Measurements from ENCODE around the gene DBT.
"Not testable (repeated sequence)": the region's sequence is repeated elsewhere in the genome, so short reads cannot be mapped to it uniquely, and the experiment has no call there.

DBT gene

DNA sequence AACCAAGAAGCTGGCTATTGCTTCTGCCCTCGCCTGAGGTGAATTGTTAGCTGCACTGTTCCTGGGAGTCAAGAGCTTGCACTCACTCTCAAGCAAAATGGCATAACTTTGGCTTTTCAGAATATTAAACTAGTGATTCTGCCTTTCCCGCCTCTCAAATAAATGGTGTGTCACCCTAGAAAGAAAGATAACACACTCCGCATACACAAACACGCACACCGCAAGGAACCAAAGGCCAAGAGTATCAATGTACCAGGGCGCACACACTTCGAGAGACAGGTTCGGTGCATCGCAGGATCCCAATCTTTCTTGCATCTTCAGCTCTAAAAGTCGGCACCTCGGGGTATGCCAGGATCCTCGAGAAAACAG lies 15.9 kb upstream of the DBT start:
- Mint-ChIP-seq H3K36me3 (peaks cover 50% of the 10 kb centered on the region), H3K4me1 (peaks cover 50% of the 10 kb centered on the region), H3K4me3 (peak overlapping the region; percentile 99), H3K27ac (peak overlapping the region; percentile 100), H3K9me3 (no peaks in the 10 kb centered on the region)
- peak; percentile 61 for ATAC-seq
- DNase-seq (ENCODE audit: low spot score in 2 of 2): no peak

GRCh38 chr1:100264081-100264480 lies 14.4 kb upstream of the DBT start:
- DNase-seq (ENCODE audit: low spot score in 2 of 2); H3K27ac Mint-ChIP-seq; H3K9me3 Mint-ChIP-seq; H3K4me3 Mint-ChIP-seq; ATAC-seq: not testable (repeated sequence)
- H3K4me1 Mint-ChIP-seq: peaks cover 38% of the 10 kb centered on the region
- peaks cover 35% of the 10 kb centered on the region for H3K36me3 Mint-ChIP-seq

DNA sequence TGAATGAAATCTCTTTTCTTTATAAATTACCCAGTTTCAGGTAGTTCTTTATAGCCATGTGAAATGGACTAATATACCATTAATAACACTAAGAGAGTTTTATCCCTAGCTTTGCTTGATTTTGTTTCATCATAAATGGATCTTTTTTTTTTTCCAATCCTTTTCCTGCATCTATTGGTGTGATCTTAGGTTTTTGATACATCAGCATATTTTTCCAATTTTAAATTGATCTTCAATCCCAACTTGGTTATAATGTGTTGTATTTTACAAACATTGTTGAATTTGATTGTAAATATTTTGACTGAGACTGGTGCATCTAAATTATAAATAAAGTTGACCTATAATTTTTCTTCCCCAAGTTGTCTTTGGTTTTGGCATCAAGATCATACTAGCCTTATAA lies 12.1 kb upstream of the DBT start:
- H3K36me3 Mint-ChIP-seq: peaks cover 15% of the 10 kb centered on the region
- no peak overlapping the region for H3K4me3 Mint-ChIP-seq

GRCh38 chr1:100258427-100258826 lies 8.8 kb upstream of the DBT start:
- not testable (repeated sequence) for H3K9me3 Mint-ChIP-seq; DNase-seq (ENCODE audit: low spot score in 2 of 2); H3K27ac Mint-ChIP-seq; H3K4me3 Mint-ChIP-seq; H3K36me3 Mint-ChIP-seq; ATAC-seq; H3K4me1 Mint-ChIP-seq

More for the DNA sequence above, 12.1 kb upstream of the DBT start:
- no peak overlapping the region for H3K27ac Mint-ChIP-seq
- H3K4me1 Mint-ChIP-seq: peaks cover 20% of the 10 kb centered on the region
- DNase-seq (ENCODE audit: low spot score in 2 of 2): no peak
- no peaks in the 10 kb centered on the region for H3K9me3 Mint-ChIP-seq
- no peak for ATAC-seq

- H3K27ac Mint-ChIP-seq: not testable (repeated sequence)
Observed at GRCh38 chr1:100256273-100256672, 6.6 kb upstream of the DBT start.

DNA sequence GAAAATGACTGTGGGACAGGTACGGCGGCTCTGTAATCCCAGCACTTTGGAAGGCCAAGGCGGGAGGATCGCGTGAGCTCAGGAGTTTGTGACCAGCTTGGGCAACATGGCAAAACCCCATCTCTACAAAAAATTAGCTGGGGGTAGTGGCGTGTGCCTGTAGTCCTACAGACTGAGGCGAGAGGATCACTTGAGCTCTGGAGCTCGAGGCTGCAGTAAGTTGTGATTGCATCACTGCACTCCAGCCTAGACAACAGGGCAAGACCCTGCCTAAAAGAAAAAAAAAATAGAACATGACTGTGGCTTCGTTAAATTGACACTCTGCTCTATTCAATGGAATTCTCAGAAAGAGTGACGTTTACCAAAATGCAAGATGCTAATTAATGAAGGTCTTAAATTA lies 3.9 kb upstream of the DBT start:
- no peak for ATAC-seq

More at GRCh38 chr1:100256273-100256672, 6.6 kb upstream of the DBT start:
- H3K4me3 Mint-ChIP-seq; H3K9me3 Mint-ChIP-seq; DNase-seq (ENCODE audit: low spot score in 2 of 2); H3K36me3 Mint-ChIP-seq; ATAC-seq; H3K4me1 Mint-ChIP-seq: not testable (repeated sequence)

DNA sequence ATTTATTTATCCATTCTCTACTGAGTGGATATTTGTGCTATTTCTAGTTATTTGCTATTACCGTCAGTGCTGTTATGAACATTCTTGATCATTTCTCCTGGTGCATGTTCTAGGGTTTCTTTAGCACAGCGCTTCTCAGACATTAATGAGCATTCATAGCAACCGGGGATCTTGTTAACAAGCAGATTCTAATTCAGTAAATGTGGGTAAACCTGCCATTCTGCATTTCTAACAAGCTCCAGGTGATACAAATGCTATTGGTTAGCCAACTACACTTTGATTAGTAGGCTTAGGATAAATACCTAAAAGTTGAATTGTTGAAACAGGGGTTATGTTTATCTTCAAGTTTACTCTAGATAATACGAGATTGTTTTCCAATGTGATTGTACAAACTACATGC lies 3.3 kb upstream of the DBT start:
- Mint-ChIP-seq H3K36me3 (no peaks in the 10 kb centered on the region), H3K9me3 (no peaks in the 10 kb centered on the region), H3K27ac (no peak overlapping the region), H3K4me1 (no peaks in the 10 kb centered on the region), H3K4me3 (no peak overlapping the region)
- ATAC-seq: no peak
- no peak for DNase-seq (ENCODE audit: low spot score in 2 of 2)

More for the DNA sequence above, 3.9 kb upstream of the DBT start:
- H3K36me3 Mint-ChIP-seq: no peaks in the 10 kb centered on the region
- no peak overlapping the region for H3K4me3 Mint-ChIP-seq
- DNase-seq (ENCODE audit: low spot score in 2 of 2): no peak
- no peak overlapping the region for H3K27ac Mint-ChIP-seq
- H3K4me1 Mint-ChIP-seq: no peaks in the 10 kb centered on the region
- no peaks in the 10 kb centered on the region for H3K9me3 Mint-ChIP-seq

- no peak overlapping the region for H3K27ac Mint-ChIP-seq
- no peaks in the 10 kb centered on the region for H3K9me3 Mint-ChIP-seq
- H3K4me3 Mint-ChIP-seq: no peak overlapping the region
- DNase-seq (ENCODE audit: low spot score in 2 of 2) (no peak), ATAC-seq (no peak)
- no peaks in the 10 kb centered on the region for H3K36me3 Mint-ChIP-seq
- H3K4me1 Mint-ChIP-seq: peaks cover 7% of the 10 kb centered on the region
Observed at GRCh38 chr1:100250807-100251206, 1.2 kb upstream of the DBT start.

DNA sequence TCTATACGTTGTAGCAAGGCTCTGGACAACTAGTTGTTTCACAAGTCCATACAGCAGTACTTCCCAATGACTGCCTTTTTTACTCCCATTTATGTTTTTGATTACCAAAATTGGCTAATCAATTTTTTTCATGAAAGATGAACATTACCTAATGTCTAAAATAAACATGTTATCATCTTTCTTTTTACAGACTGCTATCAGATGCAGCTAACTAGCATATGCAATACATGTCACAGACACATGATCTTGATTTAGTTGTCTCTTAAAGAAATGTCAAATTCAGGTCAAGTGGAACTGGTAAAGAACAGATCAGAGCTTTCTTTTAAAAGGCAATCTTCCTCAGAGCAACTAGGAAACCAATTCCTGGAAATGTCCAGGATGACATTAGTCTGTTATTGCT lies 630 bp upstream of the DBT start:
- Mint-ChIP-seq H3K36me3 (no peaks in the 10 kb centered on the region), H3K4me1 (peaks cover 7% of the 10 kb centered on the region)

DNA sequence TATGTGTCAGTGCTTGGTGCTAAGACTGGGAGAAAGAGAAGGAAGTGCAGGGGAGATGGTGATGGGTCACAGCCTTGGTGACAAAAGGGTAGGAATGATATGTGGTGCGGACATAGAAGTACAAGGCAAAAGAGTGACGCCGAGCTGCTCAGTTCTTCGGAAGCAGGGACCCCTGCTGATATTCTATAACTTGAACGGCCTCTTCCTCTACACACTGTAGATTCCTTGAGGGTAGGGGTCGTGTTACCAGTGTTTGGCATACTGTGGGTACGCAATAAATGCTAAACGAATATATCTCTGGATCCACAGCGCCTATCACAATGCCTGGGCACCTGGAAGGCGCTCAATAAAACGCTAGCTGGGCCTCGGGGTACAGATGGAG lies 488 bp downstream of the DBT start:
- no peaks in the 10 kb centered on the region for H3K9me3 Mint-ChIP-seq
- DNase-seq (ENCODE audit: low spot score in 2 of 2) (no peak), ATAC-seq (no peak)
- no peaks in the 10 kb centered on the region for H3K36me3 Mint-ChIP-seq
- H3K27ac Mint-ChIP-seq: no peak overlapping the region
- peaks cover 14% of the 10 kb centered on the region for H3K4me1 Mint-ChIP-seq
- H3K4me3 Mint-ChIP-seq: no peak overlapping the region

More for the DNA sequence above, 630 bp upstream of the DBT start:
- no peak overlapping the region for H3K27ac Mint-ChIP-seq
- H3K9me3 Mint-ChIP-seq: no peaks in the 10 kb centered on the region
- H3K4me3 Mint-ChIP-seq: no peak overlapping the region
- ATAC-seq: no peak
- DNase-seq (ENCODE audit: low spot score in 2 of 2): no peak

- H3K4me1 Mint-ChIP-seq: peaks cover 22% of the 10 kb centered on the region
- no peaks in the 10 kb centered on the region for H3K9me3 Mint-ChIP-seq
- H3K27ac Mint-ChIP-seq: no peak overlapping the region
- H3K36me3 Mint-ChIP-seq: peaks cover 6% of the 10 kb centered on the region
- DNase-seq (ENCODE audit: low spot score in 2 of 2) (no peak), ATAC-seq (no peak)
- H3K4me3 Mint-ChIP-seq: no peak overlapping the region
Observed at GRCh38 chr1:100246738-100247137, 2.9 kb downstream of the DBT start.

DNA sequence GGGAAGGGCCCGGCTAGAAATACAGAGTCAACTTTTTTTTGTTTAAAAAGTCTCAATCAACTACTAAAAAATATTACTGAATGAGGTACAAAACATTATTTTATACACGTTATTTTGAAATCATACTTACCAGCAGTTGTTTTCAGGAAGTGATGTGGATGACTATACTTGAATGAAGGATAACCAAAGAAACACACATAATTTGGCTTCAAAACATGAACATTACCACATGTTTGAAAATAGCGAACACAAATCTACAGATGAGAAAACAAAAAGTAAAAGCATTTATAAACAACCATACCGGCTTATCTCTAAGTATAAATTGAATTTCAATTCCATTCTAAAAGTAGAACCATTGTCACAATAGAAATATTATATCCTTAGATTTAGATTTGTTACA lies 9.0 kb downstream of the DBT start:
- Mint-ChIP-seq H3K27ac (no peak overlapping the region), H3K4me3 (no peak overlapping the region), H3K36me3 (peaks cover 50% of the 10 kb centered on the region), H3K4me1 (peaks cover 15% of the 10 kb centered on the region), H3K9me3 (no peaks in the 10 kb centered on the region)
- ATAC-seq (no peak), DNase-seq (ENCODE audit: low spot score in 2 of 2) (no peak)

DNA sequence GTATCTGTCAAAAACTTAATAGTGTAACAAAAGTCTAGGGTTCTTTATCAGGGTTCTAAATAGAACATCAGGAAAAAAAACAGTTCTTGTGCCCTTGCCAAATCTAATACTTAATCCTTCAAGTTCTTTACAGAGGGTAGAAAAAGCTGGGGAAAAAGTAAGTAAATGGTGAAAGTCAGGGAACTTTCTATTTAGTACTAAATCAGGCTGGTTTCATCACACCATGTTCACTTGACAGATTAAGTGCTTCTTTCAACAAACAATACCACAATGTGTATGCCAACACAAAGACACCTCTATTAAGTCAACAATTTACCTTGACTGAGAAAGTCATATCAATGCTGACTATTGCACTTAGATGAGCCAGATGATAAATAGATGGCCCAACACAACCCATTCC lies 9.7 kb downstream of the DBT start:
- ATAC-seq (no peak), DNase-seq (ENCODE audit: low spot score in 2 of 2) (no peak)
- Mint-ChIP-seq H3K4me3 (no peak overlapping the region), H3K27ac (no peak overlapping the region), H3K9me3 (no peaks in the 10 kb centered on the region), H3K4me1 (peaks cover 15% of the 10 kb centered on the region), H3K36me3 (peaks cover 56% of the 10 kb centered on the region)

DNA sequence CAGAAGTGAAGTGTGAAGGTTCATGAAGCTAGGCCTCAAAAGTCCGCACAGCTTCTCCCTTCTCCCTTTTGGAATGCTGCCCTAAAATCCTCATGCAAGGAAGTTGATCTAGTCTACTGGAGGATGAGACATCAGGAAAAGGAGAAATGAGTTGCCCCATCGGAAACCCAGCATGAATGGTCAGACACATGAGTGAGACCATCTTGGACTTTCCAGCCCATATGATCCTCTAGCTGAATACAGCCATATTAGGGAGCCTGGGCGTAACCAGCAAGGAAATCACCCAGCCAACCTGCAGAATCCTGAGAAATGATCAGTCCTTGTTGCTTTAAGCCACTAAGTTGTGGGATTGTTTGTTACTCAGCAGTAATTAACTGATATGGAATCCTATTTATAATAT lies 12.5 kb downstream of the DBT start:
- DNase-seq (ENCODE audit: low spot score in 2 of 2) (no peak), ATAC-seq (no peak)
- no peak overlapping the region for H3K27ac Mint-ChIP-seq
- H3K4me1 Mint-ChIP-seq: no peaks in the 10 kb centered on the region
- H3K4me3 Mint-ChIP-seq: no peak overlapping the region
- H3K36me3 Mint-ChIP-seq: peaks cover 78% of the 10 kb centered on the region
- no peaks in the 10 kb centered on the region for H3K9me3 Mint-ChIP-seq

DNA sequence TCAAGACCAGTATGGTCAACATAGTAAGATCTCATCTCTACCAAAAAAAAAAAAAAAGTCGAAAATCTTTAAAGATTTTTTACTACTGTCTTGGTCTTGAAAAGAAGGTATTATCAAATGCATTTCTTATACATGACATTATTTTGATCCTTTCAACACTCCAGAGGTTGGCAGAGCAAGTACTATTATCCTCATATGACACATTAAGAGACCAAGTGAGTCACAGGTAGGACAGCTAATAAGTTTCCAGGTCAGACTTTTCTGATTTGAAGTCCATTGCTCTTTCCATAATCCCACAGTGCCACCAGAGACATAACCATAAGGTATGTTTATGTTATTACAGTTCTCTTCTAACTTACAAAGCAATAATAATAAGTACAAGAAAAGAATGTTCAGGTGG lies 15.2 kb downstream of the DBT start:
- H3K27ac Mint-ChIP-seq: no peak overlapping the region
- H3K36me3 Mint-ChIP-seq: peaks cover 79% of the 10 kb centered on the region
- no peaks in the 10 kb centered on the region for H3K9me3 Mint-ChIP-seq
- no peaks in the 10 kb centered on the region for H3K4me1 Mint-ChIP-seq
- H3K4me3 Mint-ChIP-seq: no peak overlapping the region
- DNase-seq (ENCODE audit: low spot score in 2 of 2) (no peak), ATAC-seq (no peak)

DNA sequence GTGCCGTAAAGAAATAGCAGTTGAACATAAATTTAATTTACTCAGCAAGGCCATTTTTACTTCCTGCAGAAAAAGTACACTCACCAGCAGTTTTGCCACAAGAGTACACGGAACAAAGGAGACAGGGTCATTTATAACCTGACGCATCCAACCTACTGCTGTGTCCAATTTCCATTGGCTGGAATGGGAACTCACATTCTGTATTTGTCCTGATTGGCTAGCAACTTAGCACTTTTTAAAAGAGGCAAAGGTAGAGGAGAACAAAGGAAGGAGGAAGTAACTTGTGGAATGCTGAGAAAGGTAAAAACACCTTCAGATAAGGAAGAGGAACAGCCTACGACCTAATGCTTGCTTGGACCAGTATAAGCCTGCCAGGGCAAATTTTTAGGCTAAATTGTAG lies 16.1 kb downstream of the DBT start:
- not testable (repeated sequence) for H3K4me3 Mint-ChIP-seq; H3K27ac Mint-ChIP-seq; ATAC-seq; DNase-seq (ENCODE audit: low spot score in 2 of 2); H3K4me1 Mint-ChIP-seq; H3K9me3 Mint-ChIP-seq
- H3K36me3 Mint-ChIP-seq: peaks cover 79% of the 10 kb centered on the region

DNA sequence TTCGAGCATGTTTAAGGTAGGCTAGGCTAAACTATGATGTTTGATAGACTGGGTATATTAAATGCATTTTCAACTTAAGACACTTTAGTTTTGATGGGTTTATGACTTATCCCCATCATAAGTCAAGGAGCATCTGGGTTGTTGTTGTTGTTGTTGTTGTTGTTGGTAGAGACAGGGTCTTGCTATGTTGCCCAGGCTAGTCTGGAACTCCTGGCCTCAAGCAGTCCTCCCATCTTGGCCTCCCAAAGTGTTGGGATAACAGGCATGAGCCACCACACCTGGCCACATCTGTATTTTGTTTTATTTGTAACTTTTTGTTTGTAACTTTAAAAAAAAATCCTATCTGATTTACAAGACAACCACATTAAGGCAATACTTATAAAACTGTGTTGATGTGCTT lies 17.5 kb downstream of the DBT start:
- DNase-seq (ENCODE audit: low spot score in 2 of 2) (no peak), ATAC-seq (no peak)
- Mint-ChIP-seq H3K9me3 (no peaks in the 10 kb centered on the region), H3K27ac (no peak overlapping the region), H3K36me3 (peaks cover 79% of the 10 kb centered on the region), H3K4me3 (no peak overlapping the region), H3K4me1 (no peaks in the 10 kb centered on the region)
